Body of pancreas (tissue), 4 donors: ENCODE results near the gene CROCC. TPM values are rescaled to one million over a fixed set of nuclear protein-coding genes. Genes with fewer than 3 reads are reported as not detected.
"Not testable (repeated sequence)": the region's sequence is repeated elsewhere in the genome, so short reads cannot be mapped to it uniquely, and the experiment has no call there.

Experiments
- ATAC-seq: fragments of 150-250 bp; one replicate; pipeline ENCODE4 v1.9.1; 2016
- DNase-seq, 4 donors: peaks; one replicate each; pipeline ENCODE4 v3.0.0-alpha.2; 2019
- H3K27ac ChIP-seq, 4 donors: fragments of 200-600 bp; sonication (generic); 1 replicate in 3 of 4; 2 replicates in 1 of 4; pipeline versions ENCODE4 v1.5.1 to v1.6.1; 2016 to 2019; ENCODE audit warnings: mild to moderate bottlenecking in 1 of 4, mixed read lengths in 1 of 4, moderate library complexity in 1 of 4
- H3K27me3 ChIP-seq, 2 donors: fragments of 200-600 bp; sonication (generic); one replicate each; pipeline ENCODE4 v1.6.0; 2016; ENCODE audit warnings: mild to moderate bottlenecking in 1 of 2
- H3K36me3 ChIP-seq, 2 donors: fragments of 200-600 bp; sonication (generic); replicated peaks in 1 of 2; 2 replicates each; pipeline ENCODE4 v1.5.1; 2016; ENCODE audit warnings: low read depth in 2 of 2; ENCODE audit not compliant: insufficient read depth in 1 of 2
- H3K4me1 ChIP-seq: fragments of 200-600 bp; sonication (generic); one replicate; pipeline ENCODE4 v1.6.0; 2016
- H3K4me3 ChIP-seq, 2 donors: fragments of 200-600 bp; sonication (generic); 1 replicate in 1 of 2; 2 replicates in 1 of 2; pipeline ENCODE4 v1.5.1; 2016 to 2019
- H3K9me3 ChIP-seq, 3 donors: fragments of 200-600 bp; sonication (generic); 1 replicate in 2 of 3; 2 replicates in 1 of 3; pipeline ENCODE4 v1.5.1; 2016
- POLR2A ChIP-seq, 3 donors: fragments of 450-650 bp; IDR thresholded peaks; one replicate each; pipeline ENCODE4 v1.6.1; 2016; ENCODE audit warnings: antibody characterized with exemption in 3 of 3, mild to moderate bottlenecking in 2 of 3
- WGBS, 2 donors: methylation state at CpG; one replicate each; pipeline ENCODE4 v1.1.5; 2017; 5-methylcytosine and 5-hydroxymethylcytosine counted together
- intact Hi-C: fragments of 100-400 bp; cut with DNase I; formaldehyde crosslinking; loops from one replicate; pipeline ENCODE4 v1.15.1; 2023
- total RNA-seq, 2 donors: library from RNA; depleted of rRNA; stranded (reverse); fragments of >200 nt; gene quantifications; one replicate each; pipeline ENCODE4 v1.1.0, GENCODE V29; 2016
- TF ChIP-seq, protein P1 (sequence below), 7 experiments: fragments of 450-650 bp in 4 of 7; fragments of 200-600 bp in 3 of 7; sonication (generic) in 3 of 7; IDR thresholded peaks; one replicate each; pipeline ENCODE4 v1.5.1; 2016 to 2019; ENCODE audit warnings: antibody characterized with exemption in 7 of 7

CROCC gene
- total RNA-seq, 2 donors from 2014 or later = 49.8 to 151 TPM

DNA sequence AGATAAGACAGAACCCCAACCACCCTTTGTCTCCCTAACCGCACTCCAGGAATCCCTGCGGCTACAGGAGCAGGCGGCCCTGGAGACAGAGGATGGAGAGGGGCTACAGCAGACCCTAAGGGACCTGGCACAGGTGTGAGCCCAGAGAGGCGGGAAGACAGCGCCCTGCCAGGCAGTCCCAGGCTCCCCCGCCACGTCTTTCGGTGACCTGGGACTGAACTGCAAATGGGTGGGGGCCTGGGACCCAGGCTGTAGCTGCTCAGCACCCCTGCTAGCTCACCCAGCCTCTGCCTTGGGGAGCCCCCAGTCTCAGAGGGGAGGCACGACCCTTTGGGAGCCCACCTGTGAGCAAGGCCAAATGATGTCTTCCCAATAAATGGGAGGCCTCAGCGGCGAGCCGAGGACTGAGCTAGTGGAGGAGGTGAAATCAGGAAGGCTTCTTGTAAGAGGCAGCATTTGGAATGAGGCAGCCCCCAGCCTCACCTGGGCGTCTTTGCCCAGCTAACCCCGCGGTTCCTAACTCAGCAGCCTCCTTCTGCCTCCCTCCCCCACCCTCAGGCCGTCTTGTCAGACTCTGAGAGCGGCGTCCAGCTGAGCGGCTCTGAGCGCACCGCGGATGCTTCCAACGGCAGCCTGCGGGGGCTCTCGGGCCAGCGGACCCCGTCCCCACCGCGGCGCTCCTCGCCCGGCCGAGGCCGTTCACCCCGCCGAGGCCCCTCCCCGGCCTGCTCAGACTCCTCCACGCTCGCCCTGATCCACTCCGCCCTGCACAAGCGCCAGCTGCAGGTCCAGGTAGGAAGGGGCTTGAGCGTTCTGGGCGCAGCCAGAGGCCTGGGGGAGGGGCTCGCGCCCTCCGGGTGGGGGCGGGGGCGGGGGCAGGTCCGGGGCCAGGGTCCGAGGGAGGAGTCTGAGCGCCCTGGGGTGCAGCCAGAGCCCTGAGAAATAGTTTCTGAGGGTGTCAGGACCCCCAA, 16.9 kb downstream of the CROCC start:
- no peaks in the 10 kb centered on the region for H3K4me1 ChIP-seq
- DNase-seq = no peak
- H3K27ac ChIP-seq = no peak overlapping the region
- no peaks in the 10 kb centered on the region for H3K9me3 ChIP-seq
- H3K36me3 ChIP-seq = no peaks in the 10 kb centered on the region
- 63 to 65% methylated on average over 17 to 51 of the region's 51 CpGs for WGBS, 2 donors
- intact Hi-C loops = no loop called here
- ATAC-seq = no peak
- no peak overlapping the region for H3K4me3 ChIP-seq
- H3K27me3 ChIP-seq = no peaks in the 10 kb centered on the region
- TF ChIP-seq POLR2A (IDR thresholded peaks at IDR 0.05) = no peak
- TF ChIP-seq, protein P1, sequence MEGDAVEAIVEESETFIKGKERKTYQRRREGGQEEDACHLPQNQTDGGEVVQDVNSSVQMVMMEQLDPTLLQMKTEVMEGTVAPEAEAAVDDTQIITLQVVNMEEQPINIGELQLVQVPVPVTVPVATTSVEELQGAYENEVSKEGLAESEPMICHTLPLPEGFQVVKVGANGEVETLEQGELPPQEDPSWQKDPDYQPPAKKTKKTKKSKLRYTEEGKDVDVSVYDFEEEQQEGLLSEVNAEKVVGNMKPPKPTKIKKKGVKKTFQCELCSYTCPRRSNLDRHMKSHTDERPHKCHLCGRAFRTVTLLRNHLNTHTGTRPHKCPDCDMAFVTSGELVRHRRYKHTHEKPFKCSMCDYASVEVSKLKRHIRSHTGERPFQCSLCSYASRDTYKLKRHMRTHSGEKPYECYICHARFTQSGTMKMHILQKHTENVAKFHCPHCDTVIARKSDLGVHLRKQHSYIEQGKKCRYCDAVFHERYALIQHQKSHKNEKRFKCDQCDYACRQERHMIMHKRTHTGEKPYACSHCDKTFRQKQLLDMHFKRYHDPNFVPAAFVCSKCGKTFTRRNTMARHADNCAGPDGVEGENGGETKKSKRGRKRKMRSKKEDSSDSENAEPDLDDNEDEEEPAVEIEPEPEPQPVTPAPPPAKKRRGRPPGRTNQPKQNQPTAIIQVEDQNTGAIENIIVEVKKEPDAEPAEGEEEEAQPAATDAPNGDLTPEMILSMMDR (IDR thresholded peaks at IDR 0.05) = no peak

- 92 to 97% methylated on average over 32 of the region's 32 CpGs for WGBS, 2 donors
- H3K36me3 ChIP-seq, H3K27ac ChIP-seq, H3K9me3 ChIP-seq, intact Hi-C loops, H3K27me3 ChIP-seq, DNase-seq, H3K4me3 ChIP-seq, H3K4me1 ChIP-seq: not testable (repeated sequence)
- peak; percentile 20 for ATAC-seq
Observed at GRCh38 chr1:16939386-16940180, 17.9 kb downstream of the CROCC start.

DNA sequence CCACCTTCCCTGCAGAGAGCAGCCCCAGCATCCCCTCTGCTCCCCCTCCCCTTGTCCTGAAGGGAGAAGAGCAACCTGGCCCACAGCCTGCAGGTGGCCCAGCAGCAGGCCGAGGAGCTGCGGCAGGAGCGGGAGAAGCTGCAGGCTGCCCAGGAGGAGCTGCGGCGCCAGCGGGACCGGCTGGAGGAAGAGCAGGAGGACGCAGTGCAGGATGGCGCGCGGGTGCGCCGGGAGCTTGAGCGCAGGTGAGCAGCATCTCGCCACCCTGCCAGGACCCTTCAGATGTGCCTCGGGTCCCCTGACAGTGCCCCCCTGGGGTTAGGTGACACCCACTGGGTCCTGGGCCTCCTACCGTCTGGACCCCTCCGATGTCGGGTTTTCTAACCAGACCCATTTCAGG, 22.3 kb downstream of the CROCC start:
- ATAC-seq = no peak
- H3K4me3 ChIP-seq = no peak overlapping the region
- no peak overlapping the region for H3K27ac ChIP-seq
- peaks cover 0 to 3% of the 10 kb centered on the region in 2 donors for H3K36me3 ChIP-seq
- H3K9me3 ChIP-seq = no peaks in the 10 kb centered on the region
- no peaks in the 10 kb centered on the region for H3K27me3 ChIP-seq
- peaks cover 13% of the 10 kb centered on the region for H3K4me1 ChIP-seq
- intact Hi-C loops = no loop called here
- no peak for DNase-seq
- 90 to 92% methylated on average over 19 of the region's 19 CpGs for WGBS, 2 donors
- TF ChIP-seq, protein P1 (IDR thresholded peaks at IDR 0.05) = no peak
- TF ChIP-seq POLR2A (IDR thresholded peaks at IDR 0.05) = no peak

- not testable (repeated sequence) for H3K27ac ChIP-seq, DNase-seq, H3K27me3 ChIP-seq, H3K9me3 ChIP-seq, ATAC-seq, H3K4me3 ChIP-seq, H3K36me3 ChIP-seq
- peaks cover 20% of the 10 kb centered on the region for H3K4me1 ChIP-seq
- 89 to 90% methylated on average over 8 to 9 of the region's 9 CpGs for WGBS, 2 donors
- intact Hi-C loops = loop anchor here (5.0 kb wide), 1 partner anchor 323 kb away; no protein-coding TSS in a partner anchor
Observed at GRCh38 chr1:16945512-16945911, 23.8 kb downstream of the CROCC start.

GRCh38 chr1:16946185-16946584, 24.5 kb downstream of the CROCC start:
- not testable (repeated sequence) for ATAC-seq, H3K4me3 ChIP-seq, H3K27me3 ChIP-seq, H3K9me3 ChIP-seq, DNase-seq, H3K36me3 ChIP-seq, H3K27ac ChIP-seq
- intact Hi-C loops = loop anchor here (5.0 kb wide), 1 partner anchor 324 kb away; no protein-coding TSS in a partner anchor
- H3K4me1 ChIP-seq = peaks cover 20% of the 10 kb centered on the region
- WGBS, 2 donors = 87 to 88% methylated on average over 13 of the region's 13 CpGs

DNA sequence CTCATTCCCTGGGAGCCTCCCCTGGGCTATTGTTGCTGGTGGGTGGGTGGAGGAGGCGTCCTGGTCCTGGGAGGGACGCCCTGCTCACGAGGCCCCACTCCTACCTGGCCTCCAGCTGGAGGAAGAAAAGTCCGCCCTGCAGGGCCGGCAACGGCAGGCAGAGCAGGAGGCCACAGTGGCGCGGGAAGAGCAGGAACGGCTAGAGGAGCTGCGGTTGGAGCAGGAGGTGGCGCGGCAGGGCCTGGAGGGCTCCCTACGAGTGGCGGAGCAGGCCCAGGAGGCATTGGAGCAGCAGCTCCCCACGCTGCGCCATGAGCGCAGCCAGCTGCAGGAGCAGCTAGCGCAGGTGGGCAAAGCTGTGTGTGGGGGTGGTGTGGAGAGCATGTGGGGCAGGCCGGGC, 24.9 kb downstream of the CROCC start:
- no peak for DNase-seq
- ATAC-seq = no peak
- Histone ChIP-seq H3K4me3 (no peak overlapping the region), H3K9me3 (no peaks in the 10 kb centered on the region), H3K27ac (no peak overlapping the region), H3K4me1 (peaks cover 20% of the 10 kb centered on the region), H3K27me3 (no peaks in the 10 kb centered on the region), H3K36me3 (peaks cover 0 to 3% of the 10 kb centered on the region in 2 donors)
- WGBS, 2 donors = 90 to 92% methylated on average over 19 of the region's 19 CpGs
- TF ChIP-seq, protein P1 (IDR thresholded peaks at IDR 0.05) = no peak
- no peak for TF ChIP-seq POLR2A (IDR thresholded peaks at IDR 0.05)
- intact Hi-C loops = loop anchor here (5.0 kb wide), 1 partner anchor 324 kb away; no protein-coding TSS in a partner anchor
